HG03378 (cell line): ENCODE data around the gene RAI2.
"Not testable (repeated sequence)": the region's sequence is repeated elsewhere in the genome, so short reads cannot be mapped to it uniquely, and the experiment has no call there.

Experiments
- ATAC-seq: cut with Tn5 transposase; IDR thresholded peaks from one replicate; pipeline ENCODE4 v1.9.1; 2021; ENCODE audit warnings: mild to moderate bottlenecking, moderate library complexity; ENCODE audit not compliant: unreplicated experiment

Gene RAI2

GRCh38 chrX:17786554-17787347, 74.3 kb downstream of the RAI2 start:
- not testable (repeated sequence) for ATAC-seq

- no peak for ATAC-seq
Measured at GRCh38 chrX:17779434-17779833, 81.7 kb downstream of the RAI2 start.

GRCh38 chrX:17778997-17779396, 82.1 kb downstream of the RAI2 start:
- ATAC-seq: no peak

GRCh38 chrX:17774053-17774452, 87.0 kb downstream of the RAI2 start:
- ATAC-seq: no peak

GRCh38 chrX:17773221-17773876, 87.7 kb downstream of the RAI2 start:
- ATAC-seq: no peak

- ATAC-seq: no peak
Measured at GRCh38 chrX:17769701-17770269, 91.3 kb downstream of the RAI2 start.

GRCh38 chrX:17768997-17769396, 92.1 kb downstream of the RAI2 start:
- no peak for ATAC-seq

GRCh38 chrX:17767734-17768133, 93.4 kb downstream of the RAI2 start:
- no peak for ATAC-seq

GRCh38 chrX:17759990-17760389, 101.1 kb downstream of the RAI2 start:
- no peak for ATAC-seq

- peak; percentile 92 for ATAC-seq
Measured at GRCh38 chrX:17758382-17758781, 102.7 kb downstream of the RAI2 start.

- ATAC-seq: no peak
Measured at GRCh38 chrX:17750436-17750835, 110.7 kb downstream of the RAI2 start.
